ENCODE measurements around the gene ENKUR. TPM values are rescaled to one million over a fixed set of nuclear protein-coding genes. Genes with fewer than 3 reads are reported as not detected.

The ENKUR gene
- total RNA-seq, 1 experiment from 2014 or later: 0.13 TPM

- intact Hi-C loops (cut with micrococcal nuclease; ENCODE audit: unreplicated experiment): no loop called here
Measured at GRCh38 chr10:25056726-25057125, 40.8 kb upstream of the ENKUR start.

GRCh38 chr10:25052012-25052411, 36.1 kb upstream of the ENKUR start:
- in situ Hi-C loops (cut with HindIII; ENCODE audit: low pct_unique_long_range_greater_than_20kb, low sequenced_read_pairs): no loop called here
- ChIA-PET CTCF (no interaction called here), POLR2A (no interaction called here)
- Histone ChIP-seq H3K4me1 (ENCODE audit: control insufficient read depth, insufficient read depth, low read length) (no peaks in the 10 kb centered on the region), H3K9me3 (ENCODE audit: control insufficient read depth, insufficient read depth, low read depth, low read length) (no peaks in the 10 kb centered on the region), H3K27ac (ENCODE audit: low read length) (no peak overlapping the region), H3K27me3 (ENCODE audit: control insufficient read depth, insufficient read depth, low read length) (no peaks in the 10 kb centered on the region; the same call in 1 of the 2 replicates), H3K4me3 (ENCODE audit: low read depth in 2 of 2, low read length in 2 of 2) (no peak overlapping the region), H3K36me3 (ENCODE audit: control insufficient read depth, insufficient read depth, low read length) (no peaks in the 10 kb centered on the region)
- DNase-seq (ENCODE audit: low read depth, low spot score) (no peak), ATAC-seq (no peak)
- intact Hi-C loops (cut with micrococcal nuclease; ENCODE audit: unreplicated experiment): no loop called here
- no TSS peak for BruUV-seq (replicated peaks)
- TF ChIP-seq TCF7L2 (IDR thresholded peaks at IDR 0.05; ENCODE audit: low read depth, low read length) (no peak), SIN3A (IDR thresholded peaks at IDR 0.05; ENCODE audit: borderline replicate concordance, insufficient read depth, low read depth, low read length) (no peak), REST (IDR thresholded peaks at IDR 0.05; ENCODE audit: insufficient read depth in 1 of 2, low read depth in 2 of 2, low read length in 1 of 2) (no peak), CTCF (IDR thresholded peaks at IDR 0.05) (no peak), POLR2AphosphoS5 (IDR thresholded peaks at IDR 0.05; ENCODE audit: low read depth, low read length) (no peak)

More at GRCh38 chr10:25056726-25057125, 40.8 kb upstream of the ENKUR start:
- POLR2A ChIA-PET: interaction anchor here (0.5 kb wide), 1 partner anchor 749 kb away, joined by 3 read pairs; no protein-coding TSS in a partner anchor
- ATAC-seq: no peak
- Histone ChIP-seq H3K4me1 (ENCODE audit: control insufficient read depth, insufficient read depth, low read length) (peaks cover under 1% of the 10 kb centered on the region), H3K36me3 (ENCODE audit: control insufficient read depth, insufficient read depth, low read length) (no peaks in the 10 kb centered on the region), H3K27ac (ENCODE audit: low read length) (no peak overlapping the region), H3K9me3 (ENCODE audit: control insufficient read depth, insufficient read depth, low read depth, low read length) (no peaks in the 10 kb centered on the region), H3K27me3 (ENCODE audit: control insufficient read depth, insufficient read depth, low read length) (no peaks in the 10 kb centered on the region), H3K4me3 (ENCODE audit: low read depth in 2 of 2, low read length in 2 of 2) (no peak overlapping the region)
- BruUV-seq (replicated peaks): no TSS peak
- TF ChIP-seq TCF7L2 (IDR thresholded peaks at IDR 0.05; ENCODE audit: low read depth, low read length): no peak
- TF ChIP-seq SIN3A (IDR thresholded peaks at IDR 0.05; ENCODE audit: borderline replicate concordance, insufficient read depth, low read depth, low read length): no peak
- no peak for TF ChIP-seq CTCF (IDR thresholded peaks at IDR 0.05)
- TF ChIP-seq REST (IDR thresholded peaks at IDR 0.05; ENCODE audit: insufficient read depth in 1 of 2, low read depth in 2 of 2, low read length in 1 of 2): no peak
- TF ChIP-seq POLR2AphosphoS5 (IDR thresholded peaks at IDR 0.05; ENCODE audit: low read depth, low read length): no peak
- in situ Hi-C loops (cut with HindIII; ENCODE audit: low pct_unique_long_range_greater_than_20kb, low sequenced_read_pairs): no loop called here
- no peak for DNase-seq (ENCODE audit: low read depth, low spot score)
- CTCF ChIA-PET: no interaction called here
